HCT116 (cell line): ENCODE data around the gene KSR1. TPM values are rescaled to one million over a fixed set of nuclear protein-coding genes. Genes with fewer than 3 reads are reported as not detected.

Source experiments
- ATAC-seq: fragments of 200-7000 bp; cut with Tn5 transposase; 2 replicates; pipeline ENCODE4 v1.9.1; 2020; ENCODE audit warnings: mild to moderate bottlenecking, moderate library complexity
- BruUV-seq: library from RNA; stranded (reverse); fragments of 400-500 nt; replicated peaks from 2 replicates; lab custom pipeline; 2021; lab: Mats Ljungman, UMichigan
- CTCF ChIA-PET: fragments of 300-600 bp; sonication (Branson Sonifier 250); formaldehyde crosslinking; loops from one replicate; lab custom pipeline; 2021; ENCODE audit warnings: antibody characterized with exemption; lab: Charles Lee
- POLR2A ChIA-PET: fragments of 300-600, 350-600 bp; sonication (Branson Sonifier 250); formaldehyde crosslinking; loops from one replicate; lab custom pipeline; 2021; ENCODE audit warnings: antibody characterized with exemption; lab: Charles Lee
- RAD21 ChIA-PET, 2 experiments: fragments of 300-600 bp; sonication (Branson Sonifier 250); formaldehyde crosslinking; loops; one replicate each; lab custom pipeline; 2023; ENCODE audit warnings: low total read pairs in 2 of 2; ENCODE audit not compliant: uncharacterized antibody in 2 of 2, unreplicated experiment in 2 of 2, low non-redundant PET in 1 of 2; lab: Charles Lee
- DNase-seq: peaks from one replicate; pipeline ENCODE4 v3.0.0-alpha.2; 2010; ENCODE audit warnings: low read depth, low spot score
- H2AFZ ChIP-seq: fragments of 200-600 bp; shearing (Covaris generic), sonication (generic); 2 replicates; pipeline ENCODE4 v1.6.1; 2017; ENCODE audit warnings: low read depth, mixed run types, mixed read lengths, antibody characterized with exemption, low read length; ENCODE audit not compliant: poor library complexity, severe bottlenecking
- H3K27ac ChIP-seq: 2 replicates; pipeline ENCODE4 v1.5.1; 2012; ENCODE audit warnings: low read depth, low read length
- H3K27me3 ChIP-seq: fragments of 200-600 bp; sonication (generic); 2 replicates; pipeline ENCODE4 v1.6.1; 2016; ENCODE audit warnings: mixed run types, low read length, mixed read lengths; ENCODE audit not compliant: insufficient read depth
- H3K36me3 ChIP-seq, 2 experiments: fragments of 200-500 bp in 1 of 2; fragments of 200-600 bp in 1 of 2; sonication (Bioruptor generic) in 1 of 2; sonication (generic) in 1 of 2; 2 replicates each; pipeline versions ENCODE4 v1.5.1 to v1.6.1; 2014 to 2016; ENCODE audit warnings: low read length in 2 of 2, inconsistent platforms in 1 of 2, mixed read lengths in 1 of 2, mixed run types in 1 of 2; ENCODE audit not compliant: insufficient read depth in 2 of 2, control insufficient read depth in 1 of 2
- H3K4me1 ChIP-seq, 2 experiments: fragments of 200-600 bp in 1 of 2; sonication (generic) in 1 of 2; 2 replicates each; pipeline versions ENCODE4 v1.5.1 to v1.6.1; 2012 to 2017; ENCODE audit warnings: low read length in 2 of 2, inconsistent platforms in 1 of 2, mild to moderate bottlenecking in 1 of 2, mixed read lengths in 1 of 2, mixed run types in 1 of 2, moderate library complexity in 1 of 2; ENCODE audit not compliant: insufficient read depth in 2 of 2, control insufficient read depth in 1 of 2
- H3K4me2 ChIP-seq: fragments of 200-600 bp; sonication (generic); 2 replicates; pipeline ENCODE4 v1.6.1; 2017; ENCODE audit warnings: mixed run types, low read length, mixed read lengths
- H3K4me3 ChIP-seq, 2 experiments: fragments of 200-600 bp in 1 of 2; sonication (generic) in 1 of 2; replicated peaks in 1 of 2; 2 replicates each; pipeline ENCODE4 v1.5.1; 2011 to 2016; ENCODE audit warnings: low read length in 2 of 2, control low read depth in 1 of 2, low read depth in 1 of 2, mild to moderate bottlenecking in 1 of 2, mixed read lengths in 1 of 2, mixed run types in 1 of 2
- H3K79me2 ChIP-seq: fragments of 200-600 bp; sonication (generic); 2 replicates; pipeline ENCODE4 v1.6.1; 2017; ENCODE audit warnings: mild to moderate bottlenecking, mixed run types, low read length, moderate library complexity, mixed read lengths; ENCODE audit not compliant: insufficient read depth
- H3K9ac ChIP-seq: fragments of 200-600 bp; sonication (generic); 2 replicates; pipeline ENCODE4 v1.6.1; 2016; ENCODE audit warnings: low read length, mixed read lengths
- H3K9me2 ChIP-seq: fragments of 200-600 bp; sonication (generic), shearing (Covaris generic); 2 replicates; pipeline ENCODE4 v1.6.1; 2017; ENCODE audit warnings: mixed run types, mild to moderate bottlenecking, moderate library complexity; ENCODE audit not compliant: insufficient read depth
- H3K9me3 ChIP-seq, 2 experiments: fragments of 200-500 bp in 1 of 2; fragments of 200-600 bp in 1 of 2; sonication (Bioruptor generic) in 1 of 2; sonication (generic) in 1 of 2; 2 replicates each; pipeline ENCODE4 v1.6.1; 2014 to 2017; ENCODE audit warnings: low read length in 2 of 2, mixed read lengths in 2 of 2, inconsistent platforms in 1 of 2, low read depth in 1 of 2, mild to moderate bottlenecking in 1 of 2, mixed run types in 1 of 2, moderate library complexity in 1 of 2; ENCODE audit not compliant: control insufficient read depth in 1 of 2, insufficient read depth in 1 of 2
- H4K20me1 ChIP-seq: fragments of 200-600 bp; sonication (generic), shearing (Covaris generic); 2 replicates; pipeline ENCODE4 v1.6.1; 2017; ENCODE audit warnings: mixed run types, mild to moderate bottlenecking, moderate library complexity; ENCODE audit not compliant: insufficient read depth
- ATF3 ChIP-seq: IDR thresholded peaks from 2 replicates; pipeline ENCODE4 v1.6.1; 2012
- CBX3 ChIP-seq: IDR thresholded peaks from 2 replicates; pipeline ENCODE4 v1.6.1; 2012; ENCODE audit warnings: low read depth
- CTCF ChIP-seq, 3 experiments: fragments of 200-600 bp in 1 of 3; sonication (generic) in 1 of 3; IDR thresholded peaks in 2 of 3; conservative IDR thresholded peaks in 1 of 3; 2 replicates each; pipeline ENCODE4 v1.5.1; 2012 to 2017; ENCODE audit warnings: low read depth in 2 of 3, low read length in 2 of 3, antibody characterized with exemption in 1 of 3, borderline replicate concordance in 1 of 3, control low read depth in 1 of 3, mild to moderate bottlenecking in 1 of 3, mixed read lengths in 1 of 3, mixed run types in 1 of 3, moderate library complexity in 1 of 3; ENCODE audit not compliant: insufficient read depth in 1 of 3
- EGR1 ChIP-seq: IDR thresholded peaks from 2 replicates; pipeline ENCODE4 v1.6.1; 2012; ENCODE audit warnings: low read depth
- ELF1 ChIP-seq: IDR thresholded peaks from 2 replicates; pipeline ENCODE4 v1.6.1; 2012; ENCODE audit warnings: low read depth, borderline replicate concordance
- EZH2 ChIP-seq: fragments of 200-600 bp; sonication (generic); IDR thresholded peaks from 2 replicates; pipeline ENCODE4 v1.6.1; 2017; ENCODE audit warnings: antibody characterized with exemption, mixed run types
- EZH2phosphoT487 ChIP-seq: fragments of 200-600 bp; IDR thresholded peaks from 2 replicates; pipeline ENCODE4 v1.6.1; 2018; ENCODE audit warnings: antibody characterized with exemption, borderline replicate concordance
- FOSL1 ChIP-seq: IDR thresholded peaks from 2 replicates; pipeline ENCODE4 v1.6.1; 2012; ENCODE audit warnings: low read depth
- JUND ChIP-seq: IDR thresholded peaks from 2 replicates; pipeline ENCODE4 v1.6.1; 2012
- POLR2A ChIP-seq: IDR thresholded peaks from 2 replicates; pipeline ENCODE4 v1.7.0; 2011; ENCODE audit warnings: borderline replicate concordance; ENCODE audit not compliant: insufficient read depth, insufficient read length; ENCODE audit errors: extremely low read depth
- RAD21 ChIP-seq: IDR thresholded peaks from 2 replicates; pipeline ENCODE4 v1.6.1; 2012; ENCODE audit warnings: low read depth, mild to moderate bottlenecking
- SRF ChIP-seq: IDR thresholded peaks from 2 replicates; pipeline ENCODE4 v1.6.1; 2012; ENCODE audit warnings: low read depth
- TCF7L2 ChIP-seq: IDR thresholded peaks from 2 replicates; pipeline ENCODE4 v1.7.0; 2011; ENCODE audit warnings: borderline replicate concordance, inconsistent platforms; ENCODE audit not compliant: insufficient read depth, insufficient read length; ENCODE audit errors: extremely low read depth
- ZFX ChIP-seq: fragments of 450-650 bp; IDR thresholded peaks from 2 replicates; pipeline ENCODE4 v1.6.1; 2017
- ZNF274 ChIP-seq: fragments of 200-500 bp; sonication (Bioruptor generic); IDR thresholded peaks from 2 replicates; pipeline ENCODE4 v1.6.1; 2014; ENCODE audit warnings: mild to moderate bottlenecking, low read depth, low read length, inconsistent platforms
- intact Hi-C: fragments of 100-400 bp; cut with micrococcal nuclease; formaldehyde crosslinking; loops from 2 replicates; pipeline ENCODE4 v1.10.0; 2022
- total RNA-seq: library from RNA; stranded (reverse); gene quantifications from one replicate; pipeline ENCODE4 v1.2.1, GENCODE V29; 2021; ENCODE audit not compliant: unreplicated experiment

Gene KSR1
- total RNA-seq, 1 experiment from 2014 or later: 16.5 TPM

DNA sequence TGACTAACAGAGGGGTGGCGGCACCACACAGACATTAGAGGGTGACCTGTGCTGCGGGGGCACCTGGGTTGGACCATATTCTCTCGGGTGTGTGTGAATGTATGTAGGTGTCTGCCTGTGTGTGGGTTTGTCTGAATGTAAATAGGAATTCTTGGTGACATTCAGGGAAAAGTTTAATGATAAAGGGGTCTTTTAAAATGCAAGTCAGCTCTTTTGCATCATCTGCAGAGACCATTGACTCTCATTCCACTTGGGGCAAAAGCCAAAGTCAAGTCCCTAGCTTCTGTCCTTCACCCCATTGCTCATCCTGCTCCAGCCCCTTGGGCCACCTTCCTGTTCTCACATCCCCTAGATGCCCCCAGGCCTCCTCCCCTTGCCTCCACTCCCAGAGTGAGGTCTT is 23.6 kb downstream of the KSR1 start:
- Histone ChIP-seq H3K79me2 (no peaks in the 10 kb centered on the region), H2AFZ (no peak overlapping the region), H3K27me3 (no peaks in the 10 kb centered on the region), H3K9ac (no peak overlapping the region), H3K4me1 (peaks cover 0 to 10% of the 10 kb centered on the region in 2 experiments; a peak in 1 of 4 replicates), H3K27ac (no peak overlapping the region), H3K36me3 (no peaks in the 10 kb centered on the region), H3K4me2 (no peak overlapping the region), H3K9me3 (no peaks in the 10 kb centered on the region), H4K20me1 (no peaks in the 10 kb centered on the region), H3K9me2 (no peaks in the 10 kb centered on the region), H3K4me3 (no peak overlapping the region)
- no peak for DNase-seq
- intact Hi-C loops: no loop called here
- CTCF ChIA-PET: no interaction called here
- no TSS peak for BruUV-seq
- RAD21 ChIA-PET: no interaction called here
- no peak for TF ChIP-seq RAD21
- no peak for TF ChIP-seq EGR1
- no peak for TF ChIP-seq CTCF (IDR thresholded peaks at IDR 0.05 in 2 of 3, conservative IDR thresholded peaks at IDR 0.05 in 1 of 3; ENCODE audit: borderline replicate concordance in 1 of 3, insufficient read depth in 1 of 3, low read depth in 2 of 3, low read length in 2 of 3)
- no peak for TF ChIP-seq CBX3
- no peak for TF ChIP-seq POLR2A
- no peak for TF ChIP-seq ELF1
- no peak for TF ChIP-seq FOSL1
- TF ChIP-seq SRF: no peak
- no peak for TF ChIP-seq ZFX
- no peak for TF ChIP-seq JUND
- no peak for TF ChIP-seq EZH2phosphoT487
- no peak for TF ChIP-seq ZNF274
- no peak for TF ChIP-seq ATF3
- TF ChIP-seq EZH2: no peak
- no peak for TF ChIP-seq TCF7L2
- no peak for ATAC-seq
- POLR2A ChIA-PET: no interaction called here
